Muscle of back (tissue), 13 donors: ENCODE data around the gene NET1. TPM values are rescaled to one million over a fixed set of nuclear protein-coding genes. Genes with fewer than 3 reads are reported as not detected.
A peak's percentile ranks its signal among the peaks of the same experiment; 100 is the strongest.
"Not testable (repeated sequence)": the region's sequence is repeated elsewhere in the genome, so short reads cannot be mapped to it uniquely, and the experiment has no call there.

Experiments used
- DNase-seq, 3 donors: peaks; one replicate each; pipeline versions ENCODE4 v3.0.0 to v3.0.0-alpha.2; 2013
- long read RNA-seq, 9 donors: transcript quantifications; one replicate each; lab custom pipeline, GENCODE V29; 2026
- polyA plus RNA-seq, 10 donors: library from polyadenylated mRNA; unstranded; fragments of 120-200 nt; gene quantifications; one replicate each; pipeline ENCODE4 v1.2.1, GENCODE V29; 2013; ENCODE audit not compliant: insufficient read length in 10 of 10

The NET1 gene
- polyA plus RNA-seq: 100 to 1,000 TPM in 4 of 10 donors, 10 to 100 TPM in 6; 84.6 to 138 (median 98.6) TPM
- long read RNA-seq, donor 1, transcript NET1-202 (10 exons, 3,253 nt): major isoform, 11 of 18 reads
- long read RNA-seq, donor 1, partial matches to known transcripts: 6 of 18 reads
- long read RNA-seq, donor 1, other reads (novel, unspliced or antisense): 0 of 18 reads
- long read RNA-seq, donor 2, transcript NET1-202 (10 exons, 3,253 nt): major isoform, 16 of 17 reads
- long read RNA-seq, donor 2, partial matches to known transcripts: 0 of 17 reads
- long read RNA-seq, donor 2, other reads (novel, unspliced or antisense): 0 of 17 reads
- long read RNA-seq, donor 3: 0 reads
- long read RNA-seq, donor 4, partial matches to known transcripts: 8 of 13 reads
- long read RNA-seq, donor 4, other reads (novel, unspliced or antisense): 0 of 13 reads
- long read RNA-seq, donor 5, transcript NET1-202 (10 exons, 3,253 nt): major isoform, 19 of 35 reads
- long read RNA-seq, donor 5, partial matches to known transcripts: 14 of 35 reads
- long read RNA-seq, donor 5, other reads (novel, unspliced or antisense): 0 of 35 reads
- long read RNA-seq, donor 6, transcript NET1-202 (10 exons, 3,253 nt): major isoform, 17 of 19 reads
- long read RNA-seq, donor 6, partial matches to known transcripts: 0 of 19 reads
- long read RNA-seq, donor 6, other reads (novel, unspliced or antisense): 0 of 19 reads
- long read RNA-seq, donor 7, transcript NET1-202 (10 exons, 3,253 nt): major isoform, 6 of 6 reads
- long read RNA-seq, donor 7, partial matches to known transcripts: 0 of 6 reads
- long read RNA-seq, donor 7, other reads (novel, unspliced or antisense): 0 of 6 reads
- long read RNA-seq, donor 8, transcript NET1-202 (10 exons, 3,253 nt): major isoform, 6 of 6 reads
- long read RNA-seq, donor 8, partial matches to known transcripts: 0 of 6 reads
- long read RNA-seq, donor 8, other reads (novel, unspliced or antisense): 0 of 6 reads
- long read RNA-seq, donor 9, partial matches to known transcripts: 0 of 2 reads
- long read RNA-seq, donor 9, other reads (novel, unspliced or antisense): 0 of 2 reads

- peak; percentile 85 to 94 (median 89) for DNase-seq
Measured at GRCh38 chr10:5412277-5412941, at the start of gene NET1. TSS of gene NET1 (plus strand) at chr10:5412557. CDS start at chr10:5412693, 136 bp downstream.

- no peak for DNase-seq
Measured at GRCh38 chr10:5362873-5363272, 49.5 kb upstream of the NET1 start.

GRCh38 chr10:5364374-5364773 lies 48.0 kb upstream of the NET1 start:
- DNase-seq: no peak

GRCh38 chr10:5364890-5365338 lies 47.4 kb upstream of the NET1 start, which contains the start of gene UCN3:
TSS of gene UCN3 (plus strand) at chr10:5364966. CDS start at chr10:5373721, 8,755 bp downstream.
- DNase-seq: no peak

- no peak for DNase-seq
Measured at GRCh38 chr10:5365928-5366327, 46.4 kb upstream of the NET1 start.

- DNase-seq: no peak
Measured at GRCh38 chr10:5369362-5370158, 42.8 kb upstream of the NET1 start.

GRCh38 chr10:5370493-5371352 lies 41.6 kb upstream of the NET1 start:
- DNase-seq: no peak

GRCh38 chr10:5373307-5373706 lies 39.0 kb upstream of the NET1 start:
- DNase-seq: no peak

GRCh38 chr10:5373891-5374611 lies 38.3 kb upstream of the NET1 start:
- DNase-seq: no peak

GRCh38 chr10:5376450-5376849 lies 35.9 kb upstream of the NET1 start:
- DNase-seq: peak in 2 of 3 donors; percentile 20 to 34

- DNase-seq: not testable (repeated sequence)
Measured at GRCh38 chr10:5379202-5379601, 33.2 kb upstream of the NET1 start.

- DNase-seq: not testable (repeated sequence)
Measured at GRCh38 chr10:5380395-5380794, 32.0 kb upstream of the NET1 start.

- DNase-seq: no peak
Measured at GRCh38 chr10:5381187-5381586, 31.2 kb upstream of the NET1 start.

GRCh38 chr10:5385224-5385623 lies 27.1 kb upstream of the NET1 start:
- no peak for DNase-seq

- no peak for DNase-seq
Measured at GRCh38 chr10:5387169-5387568, 25.2 kb upstream of the NET1 start.

GRCh38 chr10:5390607-5391205 lies 21.7 kb upstream of the NET1 start:
- DNase-seq: no peak

- no peak for DNase-seq
Measured at GRCh38 chr10:5391790-5392189, 20.6 kb upstream of the NET1 start.

GRCh38 chr10:5393529-5393928 lies 18.8 kb upstream of the NET1 start:
- no peak for DNase-seq

- DNase-seq: no peak
Measured at GRCh38 chr10:5395168-5395567, 17.2 kb upstream of the NET1 start.
